Osteocyte (in vitro differentiated cells): ENCODE results near the gene NEK4. TPM values are rescaled to one million over a fixed set of nuclear protein-coding genes. Genes with fewer than 3 reads are reported as not detected.
"Not testable (repeated sequence)": the region's sequence is repeated elsewhere in the genome, so short reads cannot be mapped to it uniquely, and the experiment has no call there.

ENCODE experiments used
- DNase-seq: peaks from one replicate; pipeline ENCODE4 v3.0.0; 2021; ENCODE audit warnings: mixed read lengths; ENCODE audit not compliant: unreplicated experiment; ENCODE audit errors: extremely low spot score
- H3K27ac Mint-ChIP-seq: one replicate; pipeline ENCODE4 v1.8.0; 2021; ENCODE audit warnings: mild to moderate bottlenecking, mixed read lengths; ENCODE audit not compliant: unreplicated experiment
- H3K27me3 Mint-ChIP-seq: one replicate; pipeline ENCODE4 v1.8.0; 2021; ENCODE audit warnings: mixed read lengths; ENCODE audit not compliant: unreplicated experiment
- H3K36me3 Mint-ChIP-seq: one replicate; pipeline ENCODE4 v1.8.0; 2021; ENCODE audit warnings: mixed read lengths; ENCODE audit not compliant: unreplicated experiment
- H3K4me1 Mint-ChIP-seq: one replicate; pipeline ENCODE4 v1.8.0; 2021; ENCODE audit warnings: mixed read lengths; ENCODE audit not compliant: unreplicated experiment
- H3K4me3 Mint-ChIP-seq: one replicate; pipeline ENCODE4 v1.8.0; 2021; ENCODE audit warnings: mild to moderate bottlenecking, moderate library complexity, mixed read lengths; ENCODE audit not compliant: unreplicated experiment
- H3K9me3 Mint-ChIP-seq: one replicate; pipeline ENCODE4 v1.8.0; 2021; ENCODE audit warnings: mixed read lengths; ENCODE audit not compliant: unreplicated experiment
- total RNA-seq: library from RNA; stranded (reverse); gene quantifications from 2 replicates; pipeline ENCODE4 v1.2.1, GENCODE V29; 2021
- TF ChIP-seq, protein P1 (sequence below): fragments of 200-600 bp; sonication (generic); IDR thresholded peaks from 2 replicates; pipeline ENCODE4 v1.5.0; 2021; ENCODE audit warnings: antibody characterized with exemption, mild to moderate bottlenecking, moderate library complexity

Gene NEK4
- total RNA-seq, 1 donor from 2014 or later: 23.1 TPM

GRCh38 chr3:52779011-52779836 lies 8.5 kb upstream of the NEK4 start:
- H3K4me3 Mint-ChIP-seq: no peak overlapping the region
- DNase-seq: no peak
- no peaks in the 10 kb centered on the region for H3K4me1 Mint-ChIP-seq
- H3K27me3 Mint-ChIP-seq: peaks cover 26% of the 10 kb centered on the region
- TF ChIP-seq, protein P1, sequence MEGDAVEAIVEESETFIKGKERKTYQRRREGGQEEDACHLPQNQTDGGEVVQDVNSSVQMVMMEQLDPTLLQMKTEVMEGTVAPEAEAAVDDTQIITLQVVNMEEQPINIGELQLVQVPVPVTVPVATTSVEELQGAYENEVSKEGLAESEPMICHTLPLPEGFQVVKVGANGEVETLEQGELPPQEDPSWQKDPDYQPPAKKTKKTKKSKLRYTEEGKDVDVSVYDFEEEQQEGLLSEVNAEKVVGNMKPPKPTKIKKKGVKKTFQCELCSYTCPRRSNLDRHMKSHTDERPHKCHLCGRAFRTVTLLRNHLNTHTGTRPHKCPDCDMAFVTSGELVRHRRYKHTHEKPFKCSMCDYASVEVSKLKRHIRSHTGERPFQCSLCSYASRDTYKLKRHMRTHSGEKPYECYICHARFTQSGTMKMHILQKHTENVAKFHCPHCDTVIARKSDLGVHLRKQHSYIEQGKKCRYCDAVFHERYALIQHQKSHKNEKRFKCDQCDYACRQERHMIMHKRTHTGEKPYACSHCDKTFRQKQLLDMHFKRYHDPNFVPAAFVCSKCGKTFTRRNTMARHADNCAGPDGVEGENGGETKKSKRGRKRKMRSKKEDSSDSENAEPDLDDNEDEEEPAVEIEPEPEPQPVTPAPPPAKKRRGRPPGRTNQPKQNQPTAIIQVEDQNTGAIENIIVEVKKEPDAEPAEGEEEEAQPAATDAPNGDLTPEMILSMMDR: no peak
- no peaks in the 10 kb centered on the region for H3K36me3 Mint-ChIP-seq
- H3K9me3 Mint-ChIP-seq: no peaks in the 10 kb centered on the region
- no peak overlapping the region for H3K27ac Mint-ChIP-seq

GRCh38 chr3:52777959-52778805 lies 7.4 kb upstream of the NEK4 start:
- TF ChIP-seq, protein P1: no peak
- no peaks in the 10 kb centered on the region for H3K36me3 Mint-ChIP-seq
- no peaks in the 10 kb centered on the region for H3K9me3 Mint-ChIP-seq
- H3K4me1 Mint-ChIP-seq: no peaks in the 10 kb centered on the region
- H3K4me3 Mint-ChIP-seq: no peak overlapping the region
- DNase-seq: peak; percentile 67
- no peak overlapping the region for H3K27ac Mint-ChIP-seq
- peaks cover 19% of the 10 kb centered on the region for H3K27me3 Mint-ChIP-seq

DNA sequence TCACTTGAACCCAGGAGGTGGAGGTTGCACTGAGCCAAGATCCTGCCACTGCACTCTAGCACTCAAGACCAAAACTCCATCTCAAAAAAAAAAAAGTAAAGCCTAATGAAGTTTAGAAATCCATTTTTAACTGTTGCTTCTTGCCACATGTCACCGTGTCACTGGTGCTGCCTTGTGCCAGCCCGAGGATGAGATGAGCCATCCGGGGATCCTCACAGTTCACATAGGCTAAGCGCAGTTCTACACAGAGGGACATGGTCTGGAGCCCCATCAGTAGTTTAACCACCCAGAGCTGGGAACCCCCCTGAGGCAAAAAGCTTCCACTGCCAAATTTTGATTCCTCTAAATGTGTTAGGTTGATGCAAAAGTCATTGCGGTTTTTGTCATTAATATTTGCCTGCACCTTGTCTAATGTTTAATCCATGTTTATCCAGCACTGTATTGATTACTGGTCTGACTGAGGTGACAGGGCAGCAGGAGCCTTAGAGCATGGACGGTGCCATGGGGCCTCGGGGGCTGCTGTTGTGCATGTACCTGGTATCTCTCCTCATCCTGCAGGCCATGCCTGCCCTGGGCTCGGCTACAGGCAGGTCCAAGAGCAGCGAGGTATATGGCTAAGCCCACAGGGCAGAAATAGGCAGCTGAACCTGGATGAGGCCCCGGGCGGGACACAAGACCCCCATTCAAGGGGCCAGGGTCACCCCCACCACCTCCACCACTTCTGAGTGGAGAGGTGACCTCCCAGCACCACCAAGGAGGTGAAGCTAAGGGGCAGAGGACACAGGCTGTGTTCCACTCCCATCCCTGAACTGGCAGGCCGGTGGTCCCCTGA lies 6.6 kb upstream of the NEK4 start, which contains the start of gene ITIH1:
ITIH1 (plus strand) TSS at position 473 of the 832 bp plus-strand sequence; CDS start at position 490, 17 bp downstream.
- H3K4me1 Mint-ChIP-seq: no peaks in the 10 kb centered on the region
- no peak within 1 kb of the TSS for H3K4me3 Mint-ChIP-seq
- TF ChIP-seq, protein P1: no peak
- peak; percentile 77 for DNase-seq
- H3K9me3 Mint-ChIP-seq: no peaks in the 10 kb centered on the region
- H3K27me3 Mint-ChIP-seq: peaks cover 13% of the 10 kb centered on the region
- H3K27ac Mint-ChIP-seq: no peak within 1 kb of the TSS
- H3K36me3 Mint-ChIP-seq: no peaks in the 10 kb centered on the region

DNA sequence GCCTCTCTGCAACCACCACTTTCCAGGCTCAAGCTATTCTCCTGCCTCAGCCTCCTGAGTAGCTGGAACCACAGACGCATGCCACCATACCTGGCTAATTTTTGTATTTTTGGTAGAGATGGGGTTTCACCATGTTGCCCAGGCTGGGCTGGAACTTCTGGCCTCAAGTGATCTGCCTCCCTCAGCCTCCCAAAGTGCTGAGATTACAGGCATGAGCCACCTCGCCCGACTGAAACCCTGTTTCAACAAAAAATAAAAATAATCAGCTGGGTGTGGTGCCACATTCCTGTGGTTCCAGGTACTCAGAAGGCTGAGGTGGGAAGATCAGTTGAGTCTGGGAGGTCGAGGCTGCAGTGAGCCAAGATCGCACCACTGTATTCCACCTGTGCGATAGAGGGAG lies 5.7 kb upstream of the NEK4 start:
- not testable (repeated sequence) for H3K9me3 Mint-ChIP-seq, H3K4me3 Mint-ChIP-seq, H3K36me3 Mint-ChIP-seq, H3K27ac Mint-ChIP-seq, H3K27me3 Mint-ChIP-seq, H3K4me1 Mint-ChIP-seq
- peak; percentile 57 for DNase-seq

GRCh38 chr3:52775877-52776276 lies 5.1 kb upstream of the NEK4 start:
- DNase-seq: no peak
- H3K27ac Mint-ChIP-seq: no peak overlapping the region
- H3K27me3 Mint-ChIP-seq: no peaks in the 10 kb centered on the region
- TF ChIP-seq, protein P1: no peak
- H3K36me3 Mint-ChIP-seq: no peaks in the 10 kb centered on the region
- no peaks in the 10 kb centered on the region for H3K9me3 Mint-ChIP-seq
- H3K4me1 Mint-ChIP-seq: peaks cover 6% of the 10 kb centered on the region
- no peak overlapping the region for H3K4me3 Mint-ChIP-seq
